ENCODE data around the gene C10orf67. TPM values are rescaled to one million over a fixed set of nuclear protein-coding genes. Genes with fewer than 3 reads are reported as not detected.

C10orf67 gene
- total RNA-seq, 1 experiment from 2014 or later = not detected

DNA sequence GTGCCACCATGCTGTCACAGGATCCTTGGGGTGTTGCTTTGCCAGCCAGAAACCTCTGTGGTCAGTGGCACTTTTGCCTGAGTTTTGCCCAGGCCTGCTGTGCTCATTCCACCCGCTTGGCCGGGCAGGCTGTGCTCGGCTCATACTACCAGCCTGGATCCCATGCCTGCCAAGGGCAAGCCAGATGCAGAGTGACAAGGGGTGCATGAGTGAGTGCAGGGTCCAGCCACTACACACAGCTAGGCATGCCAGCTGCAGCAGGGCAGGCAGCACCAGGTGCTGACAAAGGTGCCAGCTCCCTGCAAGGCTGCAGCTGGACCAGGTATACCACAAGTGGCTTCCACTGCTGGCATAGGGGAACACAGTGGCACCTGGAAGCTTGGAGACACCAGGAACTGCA lies 28.6 kb downstream of the C10orf67 start:
- no peaks in the 10 kb centered on the region for H4K20me1 ChIP-seq (ENCODE audit: insufficient read depth)
- ChIA-PET RAD21 (ENCODE audit: low non-redundant PET in 1 of 2, low total read pairs in 2 of 2, uncharacterized antibody in 2 of 2, unreplicated experiment in 2 of 2) (no interaction called here), POLR2A (no interaction called here), CTCF (interaction anchor here (0.9 to 3.0 kb wide), 3 partner anchors 158 to 212 kb away, joined by 3 to 27 read pairs (median 9); no protein-coding TSS in a partner anchor)
- H3K9me2 ChIP-seq (ENCODE audit: insufficient read depth) = no peaks in the 10 kb centered on the region
- H3K4me2 ChIP-seq (ENCODE audit: low read length) = no peak overlapping the region
- TF ChIP-seq EZH2phosphoT487 (IDR thresholded peaks at IDR 0.05; ENCODE audit: borderline replicate concordance) (no peak), YY1 (IDR thresholded peaks at IDR 0.05; ENCODE audit: extremely low read depth, insufficient replicate concordance, low read depth, low read length) (no peak), POLR2AphosphoS5 (IDR thresholded peaks at IDR 0.05; ENCODE audit: low read depth, low read length) (no peak), JUND (IDR thresholded peaks at IDR 0.05) (no peak), SP1 (IDR thresholded peaks at IDR 0.05; ENCODE audit: low read depth) (no peak), SIN3A (IDR thresholded peaks at IDR 0.05; ENCODE audit: low read depth) (no peak), EZH2 (IDR thresholded peaks at IDR 0.05) (no peak), ZNF274 (IDR thresholded peaks at IDR 0.05; ENCODE audit: low read depth, low read length) (no peak), TCF7L2 (IDR thresholded peaks at IDR 0.05; ENCODE audit: borderline replicate concordance, extremely low read depth, insufficient read depth, insufficient read length) (no peak), FOSL1 (IDR thresholded peaks at IDR 0.05; ENCODE audit: low read depth) (no peak), EGR1 (IDR thresholded peaks at IDR 0.05; ENCODE audit: low read depth) (no peak), RAD21 (IDR thresholded peaks at IDR 0.05; ENCODE audit: low read depth) (no peak)
- TF ChIP-seq, protein P1, sequence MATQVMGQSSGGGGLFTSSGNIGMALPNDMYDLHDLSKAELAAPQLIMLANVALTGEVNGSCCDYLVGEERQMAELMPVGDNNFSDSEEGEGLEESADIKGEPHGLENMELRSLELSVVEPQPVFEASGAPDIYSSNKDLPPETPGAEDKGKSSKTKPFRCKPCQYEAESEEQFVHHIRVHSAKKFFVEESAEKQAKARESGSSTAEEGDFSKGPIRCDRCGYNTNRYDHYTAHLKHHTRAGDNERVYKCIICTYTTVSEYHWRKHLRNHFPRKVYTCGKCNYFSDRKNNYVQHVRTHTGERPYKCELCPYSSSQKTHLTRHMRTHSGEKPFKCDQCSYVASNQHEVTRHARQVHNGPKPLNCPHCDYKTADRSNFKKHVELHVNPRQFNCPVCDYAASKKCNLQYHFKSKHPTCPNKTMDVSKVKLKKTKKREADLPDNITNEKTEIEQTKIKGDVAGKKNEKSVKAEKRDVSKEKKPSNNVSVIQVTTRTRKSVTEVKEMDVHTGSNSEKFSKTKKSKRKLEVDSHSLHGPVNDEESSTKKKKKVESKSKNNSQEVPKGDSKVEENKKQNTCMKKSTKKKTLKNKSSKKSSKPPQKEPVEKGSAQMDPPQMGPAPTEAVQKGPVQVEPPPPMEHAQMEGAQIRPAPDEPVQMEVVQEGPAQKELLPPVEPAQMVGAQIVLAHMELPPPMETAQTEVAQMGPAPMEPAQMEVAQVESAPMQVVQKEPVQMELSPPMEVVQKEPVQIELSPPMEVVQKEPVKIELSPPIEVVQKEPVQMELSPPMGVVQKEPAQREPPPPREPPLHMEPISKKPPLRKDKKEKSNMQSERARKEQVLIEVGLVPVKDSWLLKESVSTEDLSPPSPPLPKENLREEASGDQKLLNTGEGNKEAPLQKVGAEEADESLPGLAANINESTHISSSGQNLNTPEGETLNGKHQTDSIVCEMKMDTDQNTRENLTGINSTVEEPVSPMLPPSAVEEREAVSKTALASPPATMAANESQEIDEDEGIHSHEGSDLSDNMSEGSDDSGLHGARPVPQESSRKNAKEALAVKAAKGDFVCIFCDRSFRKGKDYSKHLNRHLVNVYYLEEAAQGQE (IDR thresholded peaks at IDR 0.05; ENCODE audit: low read depth) = no peak
- TF ChIP-seq, protein P2, sequence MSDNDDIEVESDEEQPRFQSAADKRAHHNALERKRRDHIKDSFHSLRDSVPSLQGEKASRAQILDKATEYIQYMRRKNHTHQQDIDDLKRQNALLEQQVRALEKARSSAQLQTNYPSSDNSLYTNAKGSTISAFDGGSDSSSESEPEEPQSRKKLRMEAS (IDR thresholded peaks at IDR 0.05) = no peak
- TF ChIP-seq, protein P3, sequence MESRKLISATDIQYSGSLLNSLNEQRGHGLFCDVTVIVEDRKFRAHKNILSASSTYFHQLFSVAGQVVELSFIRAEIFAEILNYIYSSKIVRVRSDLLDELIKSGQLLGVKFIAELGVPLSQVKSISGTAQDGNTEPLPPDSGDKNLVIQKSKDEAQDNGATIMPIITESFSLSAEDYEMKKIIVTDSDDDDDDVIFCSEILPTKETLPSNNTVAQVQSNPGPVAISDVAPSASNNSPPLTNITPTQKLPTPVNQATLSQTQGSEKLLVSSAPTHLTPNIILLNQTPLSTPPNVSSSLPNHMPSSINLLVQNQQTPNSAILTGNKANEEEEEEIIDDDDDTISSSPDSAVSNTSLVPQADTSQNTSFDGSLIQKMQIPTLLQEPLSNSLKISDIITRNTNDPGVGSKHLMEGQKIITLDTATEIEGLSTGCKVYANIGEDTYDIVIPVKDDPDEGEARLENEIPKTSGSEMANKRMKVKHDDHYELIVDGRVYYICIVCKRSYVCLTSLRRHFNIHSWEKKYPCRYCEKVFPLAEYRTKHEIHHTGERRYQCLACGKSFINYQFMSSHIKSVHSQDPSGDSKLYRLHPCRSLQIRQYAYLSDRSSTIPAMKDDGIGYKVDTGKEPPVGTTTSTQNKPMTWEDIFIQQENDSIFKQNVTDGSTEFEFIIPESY (IDR thresholded peaks at IDR 0.05; ENCODE audit: extremely low read depth, insufficient replicate concordance, low read length) = no peak
- TF ChIP-seq, protein P4, sequence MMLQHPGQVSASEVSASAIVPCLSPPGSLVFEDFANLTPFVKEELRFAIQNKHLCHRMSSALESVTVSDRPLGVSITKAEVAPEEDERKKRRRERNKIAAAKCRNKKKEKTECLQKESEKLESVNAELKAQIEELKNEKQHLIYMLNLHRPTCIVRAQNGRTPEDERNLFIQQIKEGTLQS (IDR thresholded peaks at IDR 0.05) = no peak
- H3K79me2 ChIP-seq (ENCODE audit: insufficient read depth, low read length) = no peaks in the 10 kb centered on the region
- ATAC-seq (no peak), DNase-seq (ENCODE audit: low read depth, low spot score) (no peak)
- intact Hi-C loops (cut with micrococcal nuclease) = loop anchor here (1.0 to 10.0 kb wide), 3 partner anchors 209 to 1199 kb away; no protein-coding TSS in a partner anchor
- no peak overlapping the region for H2AFZ ChIP-seq (ENCODE audit: low read depth, low read length, poor library complexity, severe bottlenecking)
- no peak overlapping the region for H3K4me3 ChIP-seq (replicated peaks in 1 of 2; ENCODE audit: low read depth in 1 of 2, low read length in 2 of 2)
- H3K9ac ChIP-seq (ENCODE audit: low read length) = no peak overlapping the region
- H3K27me3 ChIP-seq (ENCODE audit: insufficient read depth, low read length) = peaks cover 8% of the 10 kb centered on the region; the same call in 1 of the 2 replicates
- H3K36me3 ChIP-seq (ENCODE audit: control insufficient read depth in 1 of 2, insufficient read depth in 2 of 2, low read length in 2 of 2) = no peaks in the 10 kb centered on the region
- H3K9me3 ChIP-seq (ENCODE audit: control insufficient read depth in 1 of 2, insufficient read depth in 1 of 2, low read depth in 1 of 2, low read length in 2 of 2) = no peaks in the 10 kb centered on the region
- H3K27ac ChIP-seq (ENCODE audit: low read depth, low read length) = no peak overlapping the region
- no peaks in the 10 kb centered on the region for H3K4me1 ChIP-seq (ENCODE audit: control insufficient read depth in 1 of 2, insufficient read depth in 2 of 2, low read length in 2 of 2)
- no TSS peak for BruUV-seq (replicated peaks)

Data from HCT116 (cell line).